Naive B cell (primary cell): ENCODE data around the gene AGPS. TPM values are rescaled to one million over a fixed set of nuclear protein-coding genes. Genes with fewer than 3 reads are reported as not detected.
"Not testable (repeated sequence)": the region's sequence is repeated elsewhere in the genome, so short reads cannot be mapped to it uniquely, and the experiment has no call there.

Source experiments
- ATAC-seq, 2 donors: fragments of 150-1000 bp; cut with Tn5 transposase; 2 replicates each; pipeline ENCODE4 v1.10.0; 2021; ENCODE audit warnings: low read depth in 2 of 2, mild to moderate bottlenecking in 2 of 2, moderate library complexity in 2 of 2
- DNase-seq: peaks from one replicate; pipeline ENCODE4 v3.0.0; 2022
- H3K27ac Mint-ChIP-seq, 6 donors: one replicate each; pipeline ENCODE4 v1.8.0; 2020 to 2022; ENCODE audit warnings: mild to moderate bottlenecking in 6 of 6, mixed read lengths in 6 of 6, moderate library complexity in 5 of 6, inconsistent platforms in 2 of 6
- H3K27me3 Mint-ChIP-seq, 3 donors: one replicate each; pipeline ENCODE4 v1.8.0; 2021 to 2022; ENCODE audit warnings: mixed read lengths in 3 of 3, mild to moderate bottlenecking in 1 of 3
- H3K36me3 Mint-ChIP-seq, 2 donors: one replicate each; pipeline ENCODE4 v1.8.0; 2020 to 2022; ENCODE audit warnings: mixed read lengths in 2 of 2, inconsistent platforms in 1 of 2, mild to moderate bottlenecking in 1 of 2
- H3K4me1 Mint-ChIP-seq, 3 donors: one replicate each; pipeline ENCODE4 v1.8.0; 2020 to 2022; ENCODE audit warnings: mixed read lengths in 3 of 3, inconsistent platforms in 1 of 3, mild to moderate bottlenecking in 1 of 3, moderate library complexity in 1 of 3
- H3K4me3 Mint-ChIP-seq, 8 donors: one replicate each; pipeline ENCODE4 v1.8.0; 2020 to 2022; ENCODE audit warnings: mild to moderate bottlenecking in 8 of 8, mixed read lengths in 8 of 8, moderate library complexity in 8 of 8, inconsistent platforms in 2 of 8
- H3K9me3 Mint-ChIP-seq, 7 donors: one replicate each; pipeline ENCODE4 v1.8.0; 2020 to 2022; ENCODE audit warnings: mixed read lengths in 7 of 7, mild to moderate bottlenecking in 5 of 7, inconsistent platforms in 2 of 7, moderate library complexity in 1 of 7
- polyA plus RNA-seq, 6 donors: library from polyadenylated mRNA; unstranded; fragments of 300-500 nt; fragmentation: Illumina TruSeq; gene quantifications; one replicate each; pipeline ENCODE4 v1.2.3, GENCODE V29; 2021; ENCODE audit warnings: low read depth in 6 of 6

Gene AGPS
- polyA plus RNA-seq, 6 donors from 2014 or later, result 8.1 to 12.6 (median 10.6) TPM

DNA sequence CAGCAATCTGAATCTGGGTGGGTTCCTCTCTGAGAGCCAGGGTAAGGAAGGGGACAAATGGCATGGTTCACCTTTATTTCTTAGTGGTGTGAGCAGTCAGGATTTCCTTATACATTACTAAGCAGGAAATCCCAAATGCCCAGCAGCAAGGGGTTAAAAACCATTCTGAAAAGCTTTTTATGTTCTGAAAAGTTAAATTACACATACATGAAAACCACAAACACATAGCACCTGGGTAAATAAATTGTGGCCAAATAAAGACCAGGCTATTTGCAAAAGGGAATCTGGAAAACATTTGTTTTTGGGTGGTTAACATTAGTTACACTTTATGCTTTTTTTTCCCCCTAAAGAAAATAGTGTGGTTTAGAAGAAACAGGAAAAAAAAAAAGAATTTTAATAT lies 156.1 kb downstream of the AGPS start:
- ATAC-seq (no peak), DNase-seq (no peak)
- Mint-ChIP-seq H3K36me3 (peaks cover 0 to 9% of the 10 kb centered on the region in 2 donors), H3K27ac (no peak overlapping the region), H3K4me3 (peak overlapping the region in 1 of 8 donors; percentile 79), H3K9me3 (peaks cover 0 to 13% (median 4%) of the 10 kb centered on the region in 7 donors), H3K27me3 (no peaks in the 10 kb centered on the region), H3K4me1 (peaks cover 7 to 17% (median 9%) of the 10 kb centered on the region in 3 donors)

DNA sequence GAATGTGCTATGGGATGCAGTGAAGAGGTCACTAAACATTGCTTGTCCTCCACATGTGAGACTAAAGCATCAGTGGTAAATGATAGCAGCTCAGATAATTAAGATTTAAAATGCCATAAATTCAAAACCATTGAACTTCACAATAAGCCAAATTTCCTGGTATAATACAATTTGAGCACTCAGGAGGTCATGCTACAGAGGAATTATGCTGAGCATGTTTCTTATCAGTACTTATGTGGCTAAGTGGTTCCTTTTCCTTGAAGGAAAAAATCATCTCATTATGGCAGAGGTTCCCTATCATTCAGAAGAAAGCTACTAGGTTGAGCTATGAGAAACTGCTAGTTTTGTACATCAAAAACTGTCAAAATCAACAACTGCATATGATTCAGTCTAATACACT lies 156.6 kb downstream of the AGPS start:
- H3K27me3 Mint-ChIP-seq, result no peaks in the 10 kb centered on the region
- DNase-seq, result no peak
- peaks cover 0 to 13% (median 4%) of the 10 kb centered on the region in 7 donors for H3K9me3 Mint-ChIP-seq
- H3K4me1 Mint-ChIP-seq, result peaks cover 7 to 19% (median 9%) of the 10 kb centered on the region in 3 donors
- H3K36me3 Mint-ChIP-seq, result peaks cover 0 to 9% of the 10 kb centered on the region in 2 donors
- H3K27ac Mint-ChIP-seq, result peak overlapping the region in 1 of 6 donors; percentile 4
- ATAC-seq, result no peak
- H3K4me3 Mint-ChIP-seq, result peak overlapping the region in 1 of 8 donors; percentile 79

GRCh38 chr2:177550264-177551200 lies 158.0 kb downstream of the AGPS start:
- H3K9me3 Mint-ChIP-seq, result peaks cover 0 to 13% (median 4%) of the 10 kb centered on the region in 7 donors
- H3K27me3 Mint-ChIP-seq, result no peaks in the 10 kb centered on the region
- peak overlapping the region in 4 of 6 donors; percentile 2 to 100 (median 53) for H3K27ac Mint-ChIP-seq
- peak overlapping the region in 2 of 8 donors; percentile 53 to 77 for H3K4me3 Mint-ChIP-seq
- H3K36me3 Mint-ChIP-seq, result peaks cover 0 to 9% of the 10 kb centered on the region in 2 donors
- no peak for ATAC-seq
- no peak for DNase-seq
- peaks cover 7 to 19% (median 9%) of the 10 kb centered on the region in 3 donors for H3K4me1 Mint-ChIP-seq

DNA sequence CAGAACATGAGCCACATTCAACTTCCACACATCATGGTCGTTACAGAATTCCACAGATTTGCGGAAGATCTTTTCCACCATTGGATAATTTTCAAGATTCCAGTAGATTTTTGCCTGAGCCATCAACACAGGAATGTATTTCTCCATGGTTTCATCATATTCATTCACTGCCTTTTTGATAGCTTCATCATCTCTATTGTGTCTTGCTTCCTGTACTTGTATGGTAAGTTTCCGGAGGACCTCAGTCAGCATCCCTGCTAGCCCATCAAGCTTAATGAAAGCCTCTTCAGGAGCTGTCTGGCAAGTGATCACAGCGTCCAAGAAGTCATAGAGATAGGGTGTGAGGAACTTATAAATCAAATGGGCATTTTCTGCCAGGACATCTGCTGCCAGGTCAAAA lies 158.8 kb downstream of the AGPS start:
- peak overlapping the region in 4 of 6 donors; percentile 79 to 100 (median 82) for H3K27ac Mint-ChIP-seq
- H3K4me3 Mint-ChIP-seq, result peak overlapping the region; percentile 17 to 98 (median 52)
- DNase-seq, ATAC-seq, H3K27me3 Mint-ChIP-seq, H3K9me3 Mint-ChIP-seq, H3K36me3 Mint-ChIP-seq: not testable (repeated sequence)
- peaks cover 7 to 19% (median 9%) of the 10 kb centered on the region in 3 donors for H3K4me1 Mint-ChIP-seq

- Mint-ChIP-seq H3K9me3 (peaks cover 0 to 5% (median 0%) of the 10 kb centered on the region in 7 donors), H3K27me3 (no peaks in the 10 kb centered on the region), H3K36me3 (no peaks in the 10 kb centered on the region), H3K27ac (peak overlapping the region; percentile 99 to 100 (median 100)), H3K4me1 (peaks cover 7 to 19% (median 9%) of the 10 kb centered on the region in 3 donors), H3K4me3 (peak overlapping the region; percentile 88 to 100 (median 98))
- no peak for ATAC-seq
- no peak for DNase-seq
Measured at GRCh38 chr2:177551989-177552421, 159.4 kb downstream of the AGPS start.

DNA sequence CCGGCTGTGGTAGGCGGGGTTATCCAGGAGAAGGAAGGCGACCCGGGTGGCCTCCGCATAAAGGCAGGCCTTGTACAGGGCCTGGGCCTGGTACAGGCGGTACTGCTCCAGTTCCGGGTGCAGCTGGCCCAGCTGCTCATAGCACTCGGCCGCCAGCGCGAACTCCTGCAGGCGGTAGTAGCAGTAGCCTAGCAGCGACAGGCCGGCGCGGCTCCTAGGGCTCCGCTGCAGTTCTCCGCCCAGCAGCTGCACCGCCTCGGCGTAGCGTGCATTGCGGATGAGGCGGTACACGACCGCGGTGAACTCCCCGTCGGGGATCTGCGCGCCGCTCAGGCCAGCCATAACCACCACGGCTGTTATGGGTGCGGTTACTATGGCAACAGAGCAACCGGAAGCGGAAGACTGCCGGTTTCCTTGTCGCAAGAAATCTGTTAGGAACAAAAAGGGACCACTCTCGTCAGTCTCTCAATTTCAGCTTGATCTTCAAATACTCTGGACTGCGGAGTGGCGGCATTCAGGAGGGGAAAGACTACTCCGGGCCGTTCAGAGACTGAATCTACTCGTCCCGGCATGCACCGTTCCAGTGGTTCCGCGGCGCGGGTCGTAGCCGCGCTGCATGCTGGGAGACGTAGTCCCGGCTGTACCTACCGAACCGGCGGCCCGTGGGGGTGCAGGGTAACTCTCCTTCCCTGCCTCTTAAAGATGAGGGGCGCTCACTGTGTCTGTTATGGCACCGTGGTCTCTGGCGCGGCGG lies 160.0 kb downstream of the AGPS start:
- no peaks in the 10 kb centered on the region for H3K36me3 Mint-ChIP-seq
- H3K4me3 Mint-ChIP-seq, result peak overlapping the region; percentile 88 to 100 (median 98)
- DNase-seq (peak; percentile 95), ATAC-seq (peak; percentile 92 to 93)
- peaks cover 0 to 8% (median 0%) of the 10 kb centered on the region in 7 donors for H3K9me3 Mint-ChIP-seq
- peak overlapping the region; percentile 99 to 100 (median 100) for H3K27ac Mint-ChIP-seq
- H3K4me1 Mint-ChIP-seq, result peaks cover 7 to 19% (median 9%) of the 10 kb centered on the region in 3 donors
- no peaks in the 10 kb centered on the region for H3K27me3 Mint-ChIP-seq

DNA sequence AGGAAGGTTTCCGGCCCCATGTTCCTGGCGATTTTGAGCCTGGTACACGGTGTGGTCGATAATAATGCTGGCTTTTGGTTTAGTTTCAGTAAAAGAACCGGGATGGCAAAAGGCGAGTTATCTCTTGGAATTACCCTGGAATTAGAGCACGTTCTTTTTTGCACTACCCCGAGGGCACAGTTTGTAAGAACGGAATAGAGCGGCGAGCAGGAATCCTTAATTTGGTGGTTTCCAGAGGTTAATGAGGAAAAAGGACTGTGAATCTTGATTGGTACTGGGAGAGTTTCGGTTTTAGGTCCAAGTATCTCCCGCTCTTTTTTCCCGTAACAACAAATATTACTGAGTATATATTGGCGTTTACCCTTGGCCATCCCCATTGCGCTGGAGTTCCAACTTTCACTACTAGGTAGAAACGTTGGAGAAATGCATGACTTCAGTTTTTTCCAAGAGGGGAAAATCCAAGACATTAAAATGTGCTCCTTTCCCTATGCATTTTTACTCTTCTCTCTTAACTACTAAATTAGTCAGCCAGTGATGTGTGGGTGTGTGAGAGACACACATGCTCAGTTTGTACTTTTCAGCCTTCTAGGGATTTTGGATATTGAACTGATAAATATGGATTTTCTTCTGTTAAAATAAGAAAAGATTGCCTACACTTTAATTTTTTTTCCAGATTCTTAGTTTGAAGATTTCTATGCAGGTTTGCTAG lies 160.8 kb downstream of the AGPS start:
- peak overlapping the region; percentile 99 to 100 (median 100) for H3K27ac Mint-ChIP-seq
- peaks cover 7 to 19% (median 9%) of the 10 kb centered on the region in 3 donors for H3K4me1 Mint-ChIP-seq
- H3K27me3 Mint-ChIP-seq, result no peaks in the 10 kb centered on the region
- H3K9me3 Mint-ChIP-seq, result peaks cover 0 to 8% (median 0%) of the 10 kb centered on the region in 7 donors
- DNase-seq (no peak), ATAC-seq (no peak)
- H3K36me3 Mint-ChIP-seq, result no peaks in the 10 kb centered on the region
- H3K4me3 Mint-ChIP-seq, result peak overlapping the region; percentile 88 to 100 (median 98)

- H3K4me1 Mint-ChIP-seq, result peaks cover 7 to 19% (median 9%) of the 10 kb centered on the region in 3 donors
- peak overlapping the region in 2 of 6 donors; percentile 10 to 71 for H3K27ac Mint-ChIP-seq
- no peaks in the 10 kb centered on the region for H3K27me3 Mint-ChIP-seq
- peak overlapping the region in 2 of 8 donors; percentile 88 to 90 for H3K4me3 Mint-ChIP-seq
- ATAC-seq (no peak), DNase-seq (no peak)
- peaks cover 0 to 8% (median 0%) of the 10 kb centered on the region in 7 donors for H3K9me3 Mint-ChIP-seq
- H3K36me3 Mint-ChIP-seq, result no peaks in the 10 kb centered on the region
Measured at GRCh38 chr2:177554365-177554764, 161.8 kb downstream of the AGPS start.

- H3K9me3 Mint-ChIP-seq, result peaks cover 0 to 8% (median 0%) of the 10 kb centered on the region in 7 donors
- peaks cover 7 to 19% (median 9%) of the 10 kb centered on the region in 3 donors for H3K4me1 Mint-ChIP-seq
- H3K36me3 Mint-ChIP-seq, result no peaks in the 10 kb centered on the region
- peak overlapping the region in 1 of 6 donors; percentile 41 for H3K27ac Mint-ChIP-seq
- H3K27me3 Mint-ChIP-seq, result no peaks in the 10 kb centered on the region
- ATAC-seq (no peak), DNase-seq (no peak)
- no peak overlapping the region for H3K4me3 Mint-ChIP-seq
Measured at GRCh38 chr2:177556153-177556552, 163.6 kb downstream of the AGPS start.

GRCh38 chr2:177557794-177558193 lies 165.2 kb downstream of the AGPS start:
- ATAC-seq (no peak), DNase-seq (no peak)
- Mint-ChIP-seq H3K36me3 (no peaks in the 10 kb centered on the region), H3K4me1 (peaks cover 4 to 7% (median 5%) of the 10 kb centered on the region in 3 donors), H3K9me3 (peaks cover 0 to 4% (median 0%) of the 10 kb centered on the region in 7 donors), H3K4me3 (no peak overlapping the region), H3K27me3 (no peaks in the 10 kb centered on the region), H3K27ac (no peak overlapping the region)

- peaks cover 0 to 3% (median 0%) of the 10 kb centered on the region in 7 donors for H3K9me3 Mint-ChIP-seq
- H3K27ac Mint-ChIP-seq, result no peak overlapping the region
- no peaks in the 10 kb centered on the region for H3K4me1 Mint-ChIP-seq
- DNase-seq, result no peak
- no peaks in the 10 kb centered on the region for H3K27me3 Mint-ChIP-seq
- H3K4me3 Mint-ChIP-seq, result no peak overlapping the region
- ATAC-seq, result no peak
- no peaks in the 10 kb centered on the region for H3K36me3 Mint-ChIP-seq
Measured at GRCh38 chr2:177559638-177560037, 167.1 kb downstream of the AGPS start.

DNA sequence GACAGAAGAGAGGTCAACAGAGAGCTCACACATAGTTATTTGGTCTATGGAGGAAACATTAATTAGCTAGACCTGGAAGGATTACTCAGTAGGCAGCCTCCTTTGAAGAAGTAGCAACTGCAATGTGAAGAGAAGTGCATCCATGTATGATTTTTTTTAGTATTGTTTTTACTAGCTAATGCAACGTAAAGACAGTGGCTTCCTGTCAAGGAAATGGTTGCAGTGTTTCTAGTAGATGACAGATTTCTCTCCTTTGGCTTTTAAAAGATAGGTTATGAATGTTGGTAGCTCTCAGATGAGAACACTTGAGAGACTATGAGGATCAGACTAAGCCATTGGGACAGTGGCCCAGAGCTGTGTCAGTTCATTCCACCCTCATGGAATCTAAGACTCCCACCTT lies 175.8 kb downstream of the AGPS start:
- no peaks in the 10 kb centered on the region for H3K36me3 Mint-ChIP-seq
- H3K4me3 Mint-ChIP-seq, result no peak overlapping the region
- no peaks in the 10 kb centered on the region for H3K9me3 Mint-ChIP-seq
- H3K27ac Mint-ChIP-seq, result no peak overlapping the region
- ATAC-seq (no peak), DNase-seq (no peak)
- H3K27me3 Mint-ChIP-seq, result no peaks in the 10 kb centered on the region
- H3K4me1 Mint-ChIP-seq, result no peaks in the 10 kb centered on the region

DNA sequence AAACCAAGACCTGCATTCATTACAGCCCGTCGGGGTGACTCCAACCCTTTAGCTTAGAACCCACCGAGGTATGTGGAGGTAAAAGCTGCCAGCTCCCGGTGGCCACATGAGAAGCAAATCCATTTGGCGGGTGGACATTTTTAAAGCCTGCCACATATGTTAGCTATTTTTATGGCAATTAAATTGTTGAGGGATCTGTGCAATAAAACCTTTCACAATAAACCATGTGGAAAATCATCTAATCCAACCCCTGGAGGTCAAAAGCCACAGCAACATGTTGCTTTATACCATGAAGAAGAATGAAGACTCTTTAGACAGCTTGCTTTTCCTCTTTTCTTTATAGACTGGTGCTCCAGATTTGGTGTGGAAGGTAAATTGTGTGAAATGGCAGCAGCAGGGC lies 176.3 kb downstream of the AGPS start:
- ATAC-seq (no peak), DNase-seq (no peak)
- Mint-ChIP-seq H3K4me3 (no peak overlapping the region), H3K27me3 (no peaks in the 10 kb centered on the region), H3K36me3 (no peaks in the 10 kb centered on the region), H3K9me3 (no peaks in the 10 kb centered on the region), H3K27ac (no peak overlapping the region), H3K4me1 (no peaks in the 10 kb centered on the region)
